Caco-2 (cell line): ENCODE results near the gene VGLL1. TPM values are rescaled to one million over a fixed set of nuclear protein-coding genes. Genes with fewer than 3 reads are reported as not detected.

Experiments
- BruUV-seq: library from RNA; stranded (reverse); fragments of 400-500 nt; replicated peaks from 2 replicates; lab custom pipeline; 2021; lab: Mats Ljungman, UMichigan
- CTCF ChIA-PET: fragments of 300-600 bp; sonication (Branson Sonifier 250); formaldehyde crosslinking; loops from one replicate; lab custom pipeline; 2022; ENCODE audit warnings: antibody characterized with exemption; lab: Charles Lee
- POLR2A ChIA-PET: fragments of 300-600 bp; sonication (Branson Sonifier 250); formaldehyde crosslinking; loops from one replicate; lab custom pipeline; 2022; ENCODE audit warnings: antibody characterized with exemption; lab: Charles Lee
- DNase-seq, 2 experiments: peaks; one replicate each; pipeline versions ENCODE4 v3.0.0 to v3.0.0-alpha.2; 2020 to 2022
- H3K27me3 ChIP-seq: replicated peaks from 2 replicates; pipeline ENCODE4 v1.6.0; 2011; ENCODE audit warnings: low read length; ENCODE audit not compliant: control insufficient read depth, insufficient read depth
- H3K36me3 ChIP-seq: 2 replicates; pipeline ENCODE4 v1.5.1; 2011; ENCODE audit warnings: low read length; ENCODE audit not compliant: control insufficient read depth, insufficient read depth
- H3K4me1 ChIP-seq: fragments of 250-450 bp; sonication (Bioruptor Pico); 2 replicates; pipeline ENCODE4 v1.5.1; 2020; ENCODE audit warnings: mild to moderate bottlenecking
- H3K4me3 ChIP-seq: 2 replicates; pipeline ENCODE4 v1.5.1; 2011; ENCODE audit warnings: low read depth, mild to moderate bottlenecking, control low read depth, low read length
- H3K9me3 ChIP-seq: fragments of 250-450 bp; sonication (Bioruptor Pico); 2 replicates; pipeline ENCODE4 v1.5.1; 2020; ENCODE audit warnings: mild to moderate bottlenecking, moderate library complexity
- H3K27ac Mint-ChIP-seq: one replicate; pipeline ENCODE4 v1.8.0; 2022; ENCODE audit warnings: mixed read lengths; ENCODE audit not compliant: unreplicated experiment
- H3K27me3 Mint-ChIP-seq: one replicate; pipeline ENCODE4 v1.8.0; 2022; ENCODE audit warnings: mixed read lengths; ENCODE audit not compliant: insufficient read depth, unreplicated experiment
- H3K36me3 Mint-ChIP-seq: one replicate; pipeline ENCODE4 v1.8.0; 2022; ENCODE audit warnings: mild to moderate bottlenecking, mixed read lengths; ENCODE audit not compliant: insufficient read depth, unreplicated experiment
- H3K4me1 Mint-ChIP-seq: one replicate; pipeline ENCODE4 v1.8.0; 2022; ENCODE audit warnings: low read depth, mixed read lengths; ENCODE audit not compliant: unreplicated experiment
- H3K4me3 Mint-ChIP-seq: one replicate; pipeline ENCODE4 v1.8.0; 2022; ENCODE audit warnings: mild to moderate bottlenecking, moderate library complexity, mixed read lengths; ENCODE audit not compliant: unreplicated experiment
- H3K9me3 Mint-ChIP-seq: one replicate; pipeline ENCODE4 v1.8.0; 2022; ENCODE audit warnings: mixed read lengths; ENCODE audit not compliant: unreplicated experiment
- intact Hi-C: fragments of 100-400 bp; cut with micrococcal nuclease; formaldehyde crosslinking; loops from one replicate; pipeline ENCODE4 v1.10.0; 2022; ENCODE audit not compliant: unreplicated experiment
- total RNA-seq: library from RNA; stranded (reverse); gene quantifications from 2 replicates; pipeline ENCODE4 v1.2.3, GENCODE V29; 2022
- TF ChIP-seq, protein P1 (sequence below), 2 experiments: fragments of 200-600 bp in 1 of 2; IDR thresholded peaks; 1 replicate in 1 of 2; 2 replicates in 1 of 2; pipeline versions ENCODE4 v1.5.1 to v1.8.0; 2011 to 2022; ENCODE audit warnings: antibody characterized with exemption in 1 of 2, control low read depth in 1 of 2, inconsistent platforms in 1 of 2, low read depth in 1 of 2, low read length in 1 of 2, mild to moderate bottlenecking in 1 of 2, moderate library complexity in 1 of 2; ENCODE audit not compliant: insufficient read depth in 1 of 2, severe bottlenecking in 1 of 2, unreplicated experiment in 1 of 2

The VGLL1 gene
- total RNA-seq, 1 experiment from 2014 or later: 49.5 TPM

- no TSS peak for BruUV-seq
- intact Hi-C loops: no loop called here
These were observed 65.3 kb downstream of the VGLL1 start for GRCh38 chrX:136597356-136597755.

DNA sequence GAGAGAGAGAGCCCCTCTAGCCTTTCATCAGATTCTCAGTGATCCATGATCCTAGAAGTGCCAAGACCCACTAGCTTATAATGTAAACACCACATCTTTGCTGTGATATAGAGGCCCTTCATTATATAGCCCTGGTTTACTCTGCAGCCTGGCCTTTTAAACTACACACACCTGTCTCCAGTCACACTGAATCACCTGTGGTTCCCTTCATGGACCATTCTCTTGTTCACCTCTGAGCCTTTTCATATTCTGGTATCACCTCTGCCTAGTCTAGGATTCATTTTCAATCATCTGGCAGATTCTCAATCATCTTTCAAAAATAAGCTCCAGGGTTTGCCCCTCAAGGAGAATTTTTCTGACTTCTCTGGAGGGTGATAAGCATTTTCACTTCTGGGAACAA is 65.9 kb downstream of the VGLL1 start:
- Mint-ChIP-seq H3K4me1 (no peaks in the 10 kb centered on the region), H3K27ac (no peak overlapping the region), H3K4me3 (no peak overlapping the region), H3K9me3 (no peaks in the 10 kb centered on the region), H3K36me3 (no peaks in the 10 kb centered on the region), H3K27me3 (peaks cover 7% of the 10 kb centered on the region)
- TF ChIP-seq, protein P1, sequence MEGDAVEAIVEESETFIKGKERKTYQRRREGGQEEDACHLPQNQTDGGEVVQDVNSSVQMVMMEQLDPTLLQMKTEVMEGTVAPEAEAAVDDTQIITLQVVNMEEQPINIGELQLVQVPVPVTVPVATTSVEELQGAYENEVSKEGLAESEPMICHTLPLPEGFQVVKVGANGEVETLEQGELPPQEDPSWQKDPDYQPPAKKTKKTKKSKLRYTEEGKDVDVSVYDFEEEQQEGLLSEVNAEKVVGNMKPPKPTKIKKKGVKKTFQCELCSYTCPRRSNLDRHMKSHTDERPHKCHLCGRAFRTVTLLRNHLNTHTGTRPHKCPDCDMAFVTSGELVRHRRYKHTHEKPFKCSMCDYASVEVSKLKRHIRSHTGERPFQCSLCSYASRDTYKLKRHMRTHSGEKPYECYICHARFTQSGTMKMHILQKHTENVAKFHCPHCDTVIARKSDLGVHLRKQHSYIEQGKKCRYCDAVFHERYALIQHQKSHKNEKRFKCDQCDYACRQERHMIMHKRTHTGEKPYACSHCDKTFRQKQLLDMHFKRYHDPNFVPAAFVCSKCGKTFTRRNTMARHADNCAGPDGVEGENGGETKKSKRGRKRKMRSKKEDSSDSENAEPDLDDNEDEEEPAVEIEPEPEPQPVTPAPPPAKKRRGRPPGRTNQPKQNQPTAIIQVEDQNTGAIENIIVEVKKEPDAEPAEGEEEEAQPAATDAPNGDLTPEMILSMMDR (IDR thresholded peaks at IDR 0.05; ENCODE audit: insufficient read depth in 1 of 2, low read depth in 1 of 2, low read length in 1 of 2, severe bottlenecking in 1 of 2, unreplicated experiment in 1 of 2): no peak
- CTCF ChIA-PET: no interaction called here
- Histone ChIP-seq H3K9me3 (no peaks in the 10 kb centered on the region), H3K27me3 (no peaks in the 10 kb centered on the region), H3K4me3 (no peak overlapping the region), H3K36me3 (no peaks in the 10 kb centered on the region), H3K4me1 (no peaks in the 10 kb centered on the region)
- no TSS peak for BruUV-seq
- no peak for DNase-seq
- POLR2A ChIA-PET: no interaction called here
- intact Hi-C loops: no loop called here

More at GRCh38 chrX:136597356-136597755, 65.3 kb downstream of the VGLL1 start:
- Mint-ChIP-seq H3K4me1 (no peaks in the 10 kb centered on the region), H3K27me3 (peaks cover 7% of the 10 kb centered on the region), H3K27ac (no peak overlapping the region), H3K4me3 (no peak overlapping the region), H3K9me3 (no peaks in the 10 kb centered on the region), H3K36me3 (no peaks in the 10 kb centered on the region)
- ChIA-PET POLR2A (no interaction called here), CTCF (no interaction called here)
- Histone ChIP-seq H3K4me1 (no peaks in the 10 kb centered on the region), H3K27me3 (no peaks in the 10 kb centered on the region), H3K9me3 (no peaks in the 10 kb centered on the region), H3K4me3 (no peak overlapping the region), H3K36me3 (no peaks in the 10 kb centered on the region)
- no peak for DNase-seq
- TF ChIP-seq, protein P1 (IDR thresholded peaks at IDR 0.05; ENCODE audit: insufficient read depth in 1 of 2, low read depth in 1 of 2, low read length in 1 of 2, severe bottlenecking in 1 of 2, unreplicated experiment in 1 of 2): no peak

DNA sequence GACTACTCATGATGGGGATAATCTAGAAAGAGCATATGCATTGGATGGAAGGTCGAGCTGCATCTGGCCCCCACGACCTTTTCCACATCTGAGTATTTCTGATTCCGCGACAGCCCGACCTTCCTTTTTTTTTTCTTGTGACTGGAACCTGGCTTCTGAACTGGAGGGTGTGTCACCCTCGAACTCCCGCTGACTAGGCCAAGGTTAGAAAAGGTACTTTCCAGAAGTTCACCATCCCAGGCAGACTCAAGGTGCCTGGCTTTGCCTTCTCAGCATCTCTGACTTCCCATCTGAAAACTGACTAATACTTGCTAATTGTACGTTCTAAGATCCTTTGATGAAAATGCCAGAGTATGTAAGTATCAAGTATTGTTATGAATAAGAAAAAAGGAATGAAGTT is 66.6 kb downstream of the VGLL1 start:
- Histone ChIP-seq H3K36me3 (no peaks in the 10 kb centered on the region), H3K27me3 (no peaks in the 10 kb centered on the region), H3K9me3 (no peaks in the 10 kb centered on the region), H3K4me3 (no peak overlapping the region), H3K4me1 (no peaks in the 10 kb centered on the region)
- no peak for DNase-seq
- Mint-ChIP-seq H3K9me3 (no peaks in the 10 kb centered on the region), H3K27ac (no peak overlapping the region), H3K4me3 (no peak overlapping the region), H3K36me3 (no peaks in the 10 kb centered on the region), H3K27me3 (peaks cover 7% of the 10 kb centered on the region), H3K4me1 (no peaks in the 10 kb centered on the region)
- intact Hi-C loops: no loop called here
- ChIA-PET POLR2A (no interaction called here), CTCF (no interaction called here)
- TF ChIP-seq, protein P1 (IDR thresholded peaks at IDR 0.05; ENCODE audit: insufficient read depth in 1 of 2, low read depth in 1 of 2, low read length in 1 of 2, severe bottlenecking in 1 of 2, unreplicated experiment in 1 of 2): no peak
- BruUV-seq: no TSS peak
